HEK293 (cell line): ENCODE results near the gene KHSRP.

ENCODE experiments used
- CTCF ChIA-PET: fragments of 350-600 bp; formaldehyde crosslinking; extraction: SDS; loops from one replicate; lab custom pipeline; 2021; ENCODE audit warnings: antibody characterized with exemption; lab: Yijun Ruan, JAX
- POLR2A ChIA-PET: fragments of 300-600 bp; formaldehyde crosslinking; extraction: SDS; loops from one replicate; lab custom pipeline; 2020; ENCODE audit warnings: antibody characterized with exemption, inconsistent platforms; lab: Yijun Ruan, JAX
- H3K27ac ChIP-seq: fragments of 200-500 bp; sonication (Bioruptor generic); 2 replicates; pipeline ENCODE4 v1.5.1; 2014; ENCODE audit warnings: low read depth, low read length, control low read depth, inconsistent platforms; ENCODE audit errors: extremely low read depth
- H3K36me3 ChIP-seq, 2 experiments: fragments of 200-500 bp in 1 of 2; sonication (Bioruptor generic) in 1 of 2; 1 replicate in 1 of 2; 2 replicates in 1 of 2; pipeline ENCODE4 v1.5.1; 2014 to 2017; ENCODE audit warnings: inconsistent platforms in 2 of 2, low read length in 2 of 2; ENCODE audit not compliant: control insufficient read depth in 2 of 2, insufficient read depth in 1 of 2
- H3K4me1 ChIP-seq: fragments of 200-500 bp; sonication (Bioruptor generic); 2 replicates; pipeline ENCODE4 v1.5.1; 2014; ENCODE audit warnings: mild to moderate bottlenecking, low read length, inconsistent platforms; ENCODE audit not compliant: control insufficient read depth, insufficient read depth
- H3K4me3 ChIP-seq: 2 replicates; pipeline ENCODE4 v1.5.1; 2011; ENCODE audit warnings: low read depth, mild to moderate bottlenecking, control low read depth, low read length, moderate library complexity
- H3K9me3 ChIP-seq: fragments of 200-500 bp; sonication (Bioruptor generic); 2 replicates; pipeline ENCODE4 v1.5.1; 2014; ENCODE audit warnings: low read depth, low read length, inconsistent platforms; ENCODE audit not compliant: control insufficient read depth, insufficient read depth
- FEZF1 ChIP-seq: fragments of 450-650 bp; formaldehyde crosslinking; IDR thresholded peaks from 2 replicates; pipeline ENCODE4 v1.5.1; 2016; ENCODE audit warnings: missing biosample characterization, missing genetic modification characterization
- GFI1B ChIP-seq: fragments of 450-650 bp; formaldehyde crosslinking; IDR thresholded peaks from 2 replicates; pipeline ENCODE4 v1.5.1; 2016; ENCODE audit warnings: missing biosample characterization, missing genetic modification characterization
- GLIS1 ChIP-seq: fragments of 450-650 bp; formaldehyde crosslinking; IDR thresholded peaks from 2 replicates; pipeline ENCODE4 v1.5.1; 2016; ENCODE audit warnings: missing biosample characterization, missing genetic modification characterization
- OSR2 ChIP-seq: fragments of 450-650 bp; formaldehyde crosslinking; IDR thresholded peaks from 2 replicates; pipeline ENCODE4 v1.5.1; 2016; ENCODE audit warnings: missing biosample characterization, missing genetic modification characterization
- SCRT2 ChIP-seq: fragments of 450-650 bp; formaldehyde crosslinking; IDR thresholded peaks from 2 replicates; pipeline ENCODE4 v1.5.1; 2016; ENCODE audit warnings: missing biosample characterization, missing genetic modification characterization
- SP7 ChIP-seq: fragments of 450-650 bp; formaldehyde crosslinking; IDR thresholded peaks from 2 replicates; pipeline ENCODE4 v1.5.1; 2016; ENCODE audit warnings: missing biosample characterization, missing genetic modification characterization
- ZFP69B ChIP-seq: fragments of 450-650 bp; formaldehyde crosslinking; IDR thresholded peaks from 2 replicates; pipeline ENCODE4 v1.5.1; 2016; ENCODE audit warnings: missing biosample characterization, missing genetic modification characterization
- ZNF2 ChIP-seq: fragments of 450-650 bp; formaldehyde crosslinking; IDR thresholded peaks from 2 replicates; pipeline ENCODE4 v1.5.1; 2016; ENCODE audit warnings: missing biosample characterization, missing genetic modification characterization
- ZNF239 ChIP-seq: fragments of 450-650 bp; formaldehyde crosslinking; IDR thresholded peaks from 2 replicates; pipeline ENCODE4 v1.5.1; 2016; ENCODE audit warnings: missing biosample characterization, missing genetic modification characterization
- ZNF311 ChIP-seq: fragments of 450-650 bp; formaldehyde crosslinking; IDR thresholded peaks from 2 replicates; pipeline ENCODE4 v1.5.1; 2017; ENCODE audit warnings: missing biosample characterization, missing genetic modification characterization, borderline replicate concordance
- ZNF473 ChIP-seq: fragments of 450-650 bp; formaldehyde crosslinking; IDR thresholded peaks from 2 replicates; pipeline ENCODE4 v1.5.1; 2017; ENCODE audit warnings: missing biosample characterization, missing genetic modification characterization
- ZNF549 ChIP-seq: fragments of 450-650 bp; IDR thresholded peaks from 2 replicates; pipeline ENCODE4 v1.5.1; 2018; ENCODE audit warnings: missing biosample characterization, missing genetic modification characterization, mild to moderate bottlenecking, inconsistent platforms, moderate library complexity
- ZNF560 ChIP-seq: fragments of 450-650 bp; formaldehyde crosslinking; IDR thresholded peaks from 2 replicates; pipeline ENCODE4 v1.5.1; 2017; ENCODE audit warnings: missing biosample characterization, missing genetic modification characterization, borderline replicate concordance
- ZNF747 ChIP-seq: fragments of 450-650 bp; formaldehyde crosslinking; IDR thresholded peaks from 2 replicates; pipeline ENCODE4 v1.5.1; 2016; ENCODE audit warnings: missing biosample characterization, missing genetic modification characterization
- ZNF777 ChIP-seq: fragments of 450-650 bp; formaldehyde crosslinking; IDR thresholded peaks from 2 replicates; pipeline ENCODE4 v1.5.1; 2017; ENCODE audit warnings: missing biosample characterization, missing genetic modification characterization, borderline replicate concordance
- ZNF830 ChIP-seq: fragments of 450-650 bp; IDR thresholded peaks from 2 replicates; pipeline ENCODE4 v1.5.0; 2018; ENCODE audit warnings: missing biosample characterization, missing genetic modification characterization, low read depth, mild to moderate bottlenecking, moderate library complexity
- TF ChIP-seq, protein P1 (sequence below): sonication (generic); formaldehyde crosslinking; IDR thresholded peaks from 2 replicates; pipeline ENCODE4 v1.8.1; 2022; ENCODE audit warnings: mild to moderate bottlenecking, moderate library complexity, missing genetic modification reagents
- TF ChIP-seq, protein P2 (sequence below): fragments of 450-650 bp; formaldehyde crosslinking; IDR thresholded peaks from 2 replicates; pipeline ENCODE4 v1.5.1; 2017; ENCODE audit warnings: missing biosample characterization, missing genetic modification characterization
- TF ChIP-seq, protein P3 (sequence below): fragments of 450-650 bp; formaldehyde crosslinking; IDR thresholded peaks from 2 replicates; pipeline ENCODE4 v1.5.1; 2016; ENCODE audit warnings: missing biosample characterization, missing genetic modification characterization, borderline replicate concordance
- TF ChIP-seq, protein P4 (sequence below): fragments of 450-650 bp; formaldehyde crosslinking; IDR thresholded peaks from 2 replicates; pipeline ENCODE4 v1.5.1; 2017; ENCODE audit warnings: missing biosample characterization, mild to moderate bottlenecking, missing genetic modification characterization, moderate library complexity
- TF ChIP-seq, protein P5 (sequence below): fragments of 450-650 bp; formaldehyde crosslinking; optimal IDR thresholded peaks from 2 replicates; pipeline ENCODE3; 2016; ENCODE audit warnings: missing biosample characterization, mild to moderate bottlenecking, missing genetic modification characterization

Gene KHSRP

DNA sequence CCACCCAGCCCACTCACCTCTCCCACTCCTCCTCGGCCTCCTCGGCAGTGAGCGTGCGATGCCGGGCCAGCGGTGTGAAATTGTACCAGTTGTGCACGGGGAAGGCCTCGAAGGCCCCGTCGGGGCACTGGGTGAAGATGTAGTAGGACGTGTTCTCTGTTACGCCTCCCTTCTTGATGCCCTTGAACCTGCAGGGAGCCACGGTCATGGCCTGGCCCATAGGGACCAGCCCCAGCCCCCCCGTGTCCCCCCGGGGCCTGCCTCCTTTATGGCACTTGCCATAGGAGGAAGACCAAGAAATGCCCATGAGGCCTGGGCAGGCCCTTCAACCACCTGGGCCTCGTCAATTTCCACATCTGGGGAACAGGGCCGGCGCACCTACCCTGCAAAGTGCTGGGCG lies 37.2 kb downstream of the KHSRP start:
- no peak for TF ChIP-seq ZNF549
- TF ChIP-seq OSR2 (tag by site-specific recombination), result no peak
- no peak for TF ChIP-seq SCRT2 (tag by site-specific recombination)
- H3K4me3 ChIP-seq, result no peak overlapping the region
- no peak overlapping the region for H3K27ac ChIP-seq
- H3K9me3 ChIP-seq, result no peaks in the 10 kb centered on the region
- peaks cover 5% of the 10 kb centered on the region for H3K4me1 ChIP-seq
- H3K36me3 ChIP-seq, result peaks cover 56 to 84% of the 10 kb centered on the region in 2 experiments
- ChIA-PET CTCF (interaction anchor here (0.7 kb wide), 1 partner anchor 67 kb away, joined by 3 read pairs; no protein-coding TSS in a partner anchor), POLR2A (interaction anchor here (0.6 to 1.2 kb wide), 3 partner anchors 9 to 1412 kb away, joined by 3 to 4 read pairs (median 3); partner anchors contain the start of gene ALKBH7)

DNA sequence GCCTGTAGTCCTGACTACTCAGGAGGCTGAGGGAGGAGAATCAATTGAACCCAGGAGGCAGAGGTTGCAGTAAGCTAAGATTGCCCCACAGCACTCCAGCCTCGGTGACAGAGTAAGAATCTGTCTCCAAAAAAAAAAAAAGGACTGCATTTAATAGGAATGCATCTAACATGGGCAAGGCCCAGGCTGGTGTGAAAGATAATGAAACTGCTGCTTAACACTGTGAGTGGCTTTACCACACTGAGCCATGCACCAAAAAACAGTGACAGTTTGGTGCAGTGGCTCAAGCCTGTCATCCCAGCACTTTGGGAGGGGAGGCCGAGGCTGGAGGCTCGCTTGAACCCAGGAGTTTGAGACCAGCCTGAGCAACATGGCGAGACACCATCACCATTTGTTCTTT lies 40.2 kb downstream of the KHSRP start:
- Histone ChIP-seq H3K36me3 (peaks cover 55 to 89% of the 10 kb centered on the region in 2 experiments), H3K4me3 (no peak overlapping the region), H3K27ac (no peak overlapping the region), H3K4me1 (no peaks in the 10 kb centered on the region), H3K9me3 (no peaks in the 10 kb centered on the region)
- CTCF ChIA-PET, result no interaction called here
- POLR2A ChIA-PET, result interaction anchor here (1.5 kb wide), 1 partner anchor 12 kb away, joined by 3 read pairs; the partner anchor contains the start of gene ALKBH7
- TF ChIP-seq, protein P1, sequence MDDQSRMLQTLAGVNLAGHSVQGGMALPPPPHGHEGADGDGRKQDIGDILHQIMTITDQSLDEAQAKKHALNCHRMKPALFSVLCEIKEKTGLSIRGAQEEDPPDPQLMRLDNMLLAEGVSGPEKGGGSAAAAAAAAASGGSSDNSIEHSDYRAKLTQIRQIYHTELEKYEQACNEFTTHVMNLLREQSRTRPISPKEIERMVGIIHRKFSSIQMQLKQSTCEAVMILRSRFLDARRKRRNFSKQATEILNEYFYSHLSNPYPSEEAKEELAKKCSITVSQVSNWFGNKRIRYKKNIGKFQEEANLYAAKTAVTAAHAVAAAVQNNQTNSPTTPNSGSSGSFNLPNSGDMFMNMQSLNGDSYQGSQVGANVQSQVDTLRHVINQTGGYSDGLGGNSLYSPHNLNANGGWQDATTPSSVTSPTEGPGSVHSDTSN (CRISPR knock-in tag), result no peak
- TF ChIP-seq ZNF747 (tag by site-specific recombination) (no peak), ZNF311 (no peak), ZNF239 (tag by site-specific recombination) (no peak), ZNF560 (tag by site-specific recombination) (no peak), ZNF830 (no peak), GFI1B (tag by site-specific recombination) (no peak), ZNF473 (tag by site-specific recombination) (no peak), ZNF777 (tag by site-specific recombination) (no peak), ZFP69B (tag by site-specific recombination) (no peak), ZNF2 (tag by site-specific recombination) (no peak), FEZF1 (no peak), GLIS1 (tag by site-specific recombination) (no peak), OSR2 (tag by site-specific recombination) (no peak), SP7 (tag by site-specific recombination) (no peak)
- TF ChIP-seq, protein P2, sequence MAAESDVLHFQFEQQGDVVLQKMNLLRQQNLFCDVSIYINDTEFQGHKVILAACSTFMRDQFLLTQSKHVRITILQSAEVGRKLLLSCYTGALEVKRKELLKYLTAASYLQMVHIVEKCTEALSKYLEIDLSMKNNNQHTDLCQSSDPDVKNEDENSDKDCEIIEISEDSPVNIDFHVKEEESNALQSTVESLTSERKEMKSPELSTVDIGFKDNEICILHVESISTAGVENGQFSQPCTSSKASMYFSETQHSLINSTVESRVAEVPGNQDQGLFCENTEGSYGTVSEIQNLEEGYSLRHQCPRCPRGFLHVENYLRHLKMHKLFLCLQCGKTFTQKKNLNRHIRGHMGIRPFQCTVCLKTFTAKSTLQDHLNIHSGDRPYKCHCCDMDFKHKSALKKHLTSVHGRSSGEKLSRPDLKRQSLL (tag by site-specific recombination), result no peak
- TF ChIP-seq, protein P3, sequence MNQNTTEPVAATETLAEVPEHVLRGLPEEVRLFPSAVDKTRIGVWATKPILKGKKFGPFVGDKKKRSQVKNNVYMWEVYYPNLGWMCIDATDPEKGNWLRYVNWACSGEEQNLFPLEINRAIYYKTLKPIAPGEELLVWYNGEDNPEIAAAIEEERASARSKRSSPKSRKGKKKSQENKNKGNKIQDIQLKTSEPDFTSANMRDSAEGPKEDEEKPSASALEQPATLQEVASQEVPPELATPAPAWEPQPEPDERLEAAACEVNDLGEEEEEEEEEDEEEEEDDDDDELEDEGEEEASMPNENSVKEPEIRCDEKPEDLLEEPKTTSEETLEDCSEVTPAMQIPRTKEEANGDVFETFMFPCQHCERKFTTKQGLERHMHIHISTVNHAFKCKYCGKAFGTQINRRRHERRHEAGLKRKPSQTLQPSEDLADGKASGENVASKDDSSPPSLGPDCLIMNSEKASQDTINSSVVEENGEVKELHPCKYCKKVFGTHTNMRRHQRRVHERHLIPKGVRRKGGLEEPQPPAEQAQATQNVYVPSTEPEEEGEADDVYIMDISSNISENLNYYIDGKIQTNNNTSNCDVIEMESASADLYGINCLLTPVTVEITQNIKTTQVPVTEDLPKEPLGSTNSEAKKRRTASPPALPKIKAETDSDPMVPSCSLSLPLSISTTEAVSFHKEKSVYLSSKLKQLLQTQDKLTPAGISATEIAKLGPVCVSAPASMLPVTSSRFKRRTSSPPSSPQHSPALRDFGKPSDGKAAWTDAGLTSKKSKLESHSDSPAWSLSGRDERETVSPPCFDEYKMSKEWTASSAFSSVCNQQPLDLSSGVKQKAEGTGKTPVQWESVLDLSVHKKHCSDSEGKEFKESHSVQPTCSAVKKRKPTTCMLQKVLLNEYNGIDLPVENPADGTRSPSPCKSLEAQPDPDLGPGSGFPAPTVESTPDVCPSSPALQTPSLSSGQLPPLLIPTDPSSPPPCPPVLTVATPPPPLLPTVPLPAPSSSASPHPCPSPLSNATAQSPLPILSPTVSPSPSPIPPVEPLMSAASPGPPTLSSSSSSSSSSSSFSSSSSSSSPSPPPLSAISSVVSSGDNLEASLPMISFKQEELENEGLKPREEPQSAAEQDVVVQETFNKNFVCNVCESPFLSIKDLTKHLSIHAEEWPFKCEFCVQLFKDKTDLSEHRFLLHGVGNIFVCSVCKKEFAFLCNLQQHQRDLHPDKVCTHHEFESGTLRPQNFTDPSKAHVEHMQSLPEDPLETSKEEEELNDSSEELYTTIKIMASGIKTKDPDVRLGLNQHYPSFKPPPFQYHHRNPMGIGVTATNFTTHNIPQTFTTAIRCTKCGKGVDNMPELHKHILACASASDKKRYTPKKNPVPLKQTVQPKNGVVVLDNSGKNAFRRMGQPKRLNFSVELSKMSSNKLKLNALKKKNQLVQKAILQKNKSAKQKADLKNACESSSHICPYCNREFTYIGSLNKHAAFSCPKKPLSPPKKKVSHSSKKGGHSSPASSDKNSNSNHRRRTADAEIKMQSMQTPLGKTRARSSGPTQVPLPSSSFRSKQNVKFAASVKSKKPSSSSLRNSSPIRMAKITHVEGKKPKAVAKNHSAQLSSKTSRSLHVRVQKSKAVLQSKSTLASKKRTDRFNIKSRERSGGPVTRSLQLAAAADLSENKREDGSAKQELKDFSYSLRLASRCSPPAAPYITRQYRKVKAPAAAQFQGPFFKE (tag by site-specific recombination), result no peak
- TF ChIP-seq, protein P4, sequence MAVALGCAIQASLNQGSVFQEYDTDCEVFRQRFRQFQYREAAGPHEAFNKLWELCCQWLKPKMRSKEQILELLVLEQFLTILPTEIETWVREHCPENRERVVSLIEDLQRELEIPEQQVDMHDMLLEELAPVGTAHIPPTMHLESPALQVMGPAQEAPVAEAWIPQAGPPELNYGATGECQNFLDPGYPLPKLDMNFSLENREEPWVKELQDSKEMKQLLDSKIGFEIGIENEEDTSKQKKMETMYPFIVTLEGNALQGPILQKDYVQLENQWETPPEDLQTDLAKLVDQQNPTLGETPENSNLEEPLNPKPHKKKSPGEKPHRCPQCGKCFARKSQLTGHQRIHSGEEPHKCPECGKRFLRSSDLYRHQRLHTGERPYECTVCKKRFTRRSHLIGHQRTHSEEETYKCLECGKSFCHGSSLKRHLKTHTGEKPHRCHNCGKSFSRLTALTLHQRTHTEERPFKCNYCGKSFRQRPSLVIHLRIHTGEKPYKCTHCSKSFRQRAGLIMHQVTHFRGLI (tag by site-specific recombination), result no peak
- TF ChIP-seq, protein P5, sequence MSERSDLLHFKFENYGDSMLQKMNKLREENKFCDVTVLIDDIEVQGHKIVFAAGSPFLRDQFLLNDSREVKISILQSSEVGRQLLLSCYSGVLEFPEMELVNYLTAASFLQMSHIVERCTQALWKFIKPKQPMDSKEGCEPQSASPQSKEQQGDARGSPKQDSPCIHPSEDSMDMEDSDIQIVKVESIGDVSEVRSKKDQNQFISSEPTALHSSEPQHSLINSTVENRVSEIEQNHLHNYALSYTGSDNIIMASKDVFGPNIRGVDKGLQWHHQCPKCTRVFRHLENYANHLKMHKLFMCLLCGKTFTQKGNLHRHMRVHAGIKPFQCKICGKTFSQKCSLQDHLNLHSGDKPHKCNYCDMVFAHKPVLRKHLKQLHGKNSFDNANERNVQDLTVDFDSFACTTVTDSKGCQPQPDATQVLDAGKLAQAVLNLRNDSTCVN, result no peak
